BE2C (cell line): ENCODE measurements around the gene RUNX2.
"Not testable (repeated sequence)": the region's sequence is repeated elsewhere in the genome, so short reads cannot be mapped to it uniquely, and the experiment has no call there.

Source experiments
- DNase-seq: peaks from one replicate; pipeline ENCODE4 v3.0.0-alpha.2; 2020
- H3K27me3 ChIP-seq: fragments of 250-450 bp; sonication (Bioruptor Pico); 2 replicates; pipeline ENCODE4 v1.5.1; 2020; ENCODE audit warnings: mild to moderate bottlenecking
- H3K36me3 ChIP-seq: fragments of 250-450 bp; sonication (Bioruptor Pico); 2 replicates; pipeline ENCODE4 v1.5.1; 2020; ENCODE audit warnings: mild to moderate bottlenecking
- H3K4me1 ChIP-seq: fragments of 250-450 bp; sonication (Bioruptor Pico); 2 replicates; pipeline ENCODE4 v1.5.1; 2020
- H3K4me3 ChIP-seq: 2 replicates; pipeline ENCODE4 v1.5.1; 2011; ENCODE audit warnings: low read depth, low read length
- H3K9me3 ChIP-seq: fragments of 250-450 bp; sonication (Bioruptor Pico); 2 replicates; pipeline ENCODE4 v1.5.1; 2020
- CTCF ChIP-seq: IDR thresholded peaks from 2 replicates; pipeline ENCODE4 v1.5.1; 2012; ENCODE audit warnings: mild to moderate bottlenecking, low read depth, low read length

The RUNX2 gene

GRCh38 chr6:45553730-45554344 lies 225.7 kb downstream of the RUNX2 start:
- Histone ChIP-seq H3K4me1 (no peaks in the 10 kb centered on the region), H3K27me3 (no peaks in the 10 kb centered on the region), H3K36me3 (no peaks in the 10 kb centered on the region), H3K4me3 (no peak overlapping the region), H3K9me3 (no peaks in the 10 kb centered on the region)
- no peak for DNase-seq
- TF ChIP-seq CTCF, result no peak

- Histone ChIP-seq H3K9me3 (no peaks in the 10 kb centered on the region), H3K27me3 (no peaks in the 10 kb centered on the region), H3K4me1 (no peaks in the 10 kb centered on the region), H3K36me3 (no peaks in the 10 kb centered on the region), H3K4me3 (no peak overlapping the region)
- no peak for TF ChIP-seq CTCF
- DNase-seq, result no peak
Observed at GRCh38 chr6:45554591-45554990, 226.5 kb downstream of the RUNX2 start.

GRCh38 chr6:45555981-45556771 lies 228.0 kb downstream of the RUNX2 start:
- TF ChIP-seq CTCF, result no peak
- Histone ChIP-seq H3K27me3 (no peaks in the 10 kb centered on the region), H3K4me1 (no peaks in the 10 kb centered on the region), H3K9me3 (no peaks in the 10 kb centered on the region), H3K4me3 (no peak overlapping the region), H3K36me3 (no peaks in the 10 kb centered on the region)
- DNase-seq, result no peak

GRCh38 chr6:45556828-45557227 lies 228.7 kb downstream of the RUNX2 start:
- Histone ChIP-seq H3K4me3 (no peak overlapping the region), H3K27me3 (no peaks in the 10 kb centered on the region), H3K9me3 (no peaks in the 10 kb centered on the region), H3K36me3 (no peaks in the 10 kb centered on the region), H3K4me1 (no peaks in the 10 kb centered on the region)
- no peak for TF ChIP-seq CTCF
- DNase-seq, result no peak

- Histone ChIP-seq H3K27me3 (no peaks in the 10 kb centered on the region), H3K36me3 (no peaks in the 10 kb centered on the region), H3K4me1 (no peaks in the 10 kb centered on the region), H3K4me3 (no peak overlapping the region), H3K9me3 (no peaks in the 10 kb centered on the region)
- TF ChIP-seq CTCF, result no peak
- DNase-seq, result no peak
Observed at GRCh38 chr6:45557454-45557853, 229.3 kb downstream of the RUNX2 start.

- Histone ChIP-seq H3K4me1 (no peaks in the 10 kb centered on the region), H3K36me3 (no peaks in the 10 kb centered on the region), H3K9me3 (no peaks in the 10 kb centered on the region), H3K4me3 (no peak overlapping the region), H3K27me3 (no peaks in the 10 kb centered on the region)
- DNase-seq, result no peak
- no peak for TF ChIP-seq CTCF
Observed at GRCh38 chr6:45558858-45559257, 230.7 kb downstream of the RUNX2 start.

- DNase-seq, result not testable (repeated sequence)
Observed at GRCh38 chr6:45560321-45560820, 232.2 kb downstream of the RUNX2 start.

More at GRCh38 chr6:45560321-45560820, 232.2 kb downstream of the RUNX2 start:
- H3K9me3 ChIP-seq, H3K4me1 ChIP-seq, H3K27me3 ChIP-seq, H3K36me3 ChIP-seq, H3K4me3 ChIP-seq: not testable (repeated sequence)
